Type B pancreatic cell (in vitro differentiated cells): ENCODE measurements around the gene DMXL2. TPM values are rescaled to one million over a fixed set of nuclear protein-coding genes. Genes with fewer than 3 reads are reported as not detected.

Experiments used
- DNase-seq: peaks from one replicate; pipeline ENCODE4 v3.0.0; 2021; ENCODE audit warnings: mixed read lengths; ENCODE audit not compliant: unreplicated experiment; ENCODE audit errors: extremely low spot score
- H3K27ac Mint-ChIP-seq: 2 replicates; pipeline ENCODE4 v1.8.0; 2021; ENCODE audit warnings: mild to moderate bottlenecking, mixed read lengths
- H3K27me3 Mint-ChIP-seq: 2 replicates; pipeline ENCODE4 v1.8.0; 2021; ENCODE audit warnings: mixed read lengths
- H3K36me3 Mint-ChIP-seq: 2 replicates; pipeline ENCODE4 v1.8.0; 2021; ENCODE audit warnings: mixed read lengths
- H3K4me1 Mint-ChIP-seq: one replicate; pipeline ENCODE4 v1.8.0; 2021; ENCODE audit warnings: mixed read lengths; ENCODE audit not compliant: unreplicated experiment
- H3K4me3 Mint-ChIP-seq: 2 replicates; pipeline ENCODE4 v1.8.0; 2021; ENCODE audit warnings: mild to moderate bottlenecking, mixed read lengths
- H3K9me3 Mint-ChIP-seq: 2 replicates; pipeline ENCODE4 v1.8.0; 2021; ENCODE audit warnings: mixed read lengths
- total RNA-seq: library from RNA; stranded (reverse); gene quantifications from 2 replicates; pipeline ENCODE4 v1.2.1, GENCODE V29; 2021; ENCODE audit warnings: low replicate concordance
- TF ChIP-seq, protein P1 (sequence below): fragments of 200-600 bp; sonication (generic); conservative IDR thresholded peaks from 2 replicates; pipeline ENCODE4 v1.5.0; 2021; ENCODE audit warnings: antibody characterized with exemption, mild to moderate bottlenecking

DMXL2 gene
- total RNA-seq, 1 donor from 2014 or later, result 34.3 TPM

DNA sequence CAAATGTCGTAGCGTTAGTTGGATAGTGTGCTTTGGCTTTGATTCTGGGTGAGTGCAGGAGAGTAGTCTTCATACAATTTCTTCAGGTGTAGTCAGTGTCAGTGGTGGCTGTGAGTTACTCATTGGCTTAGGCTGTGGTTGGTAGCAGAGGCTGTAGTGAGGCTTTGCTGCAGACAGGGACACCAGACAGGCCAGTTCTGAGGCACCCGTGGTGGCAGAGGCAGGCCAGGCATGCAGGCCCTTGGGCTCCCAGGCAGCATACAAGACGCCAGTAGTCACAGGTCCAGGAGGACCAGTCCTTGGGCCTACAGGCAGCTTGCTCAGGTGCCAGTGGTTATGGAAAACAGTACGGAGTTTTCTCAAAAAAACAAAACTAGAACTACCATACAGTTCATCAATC is 61.3 kb downstream of the DMXL2 start:
- H3K4me1 Mint-ChIP-seq, result no peaks in the 10 kb centered on the region
- H3K9me3 Mint-ChIP-seq, result no peaks in the 10 kb centered on the region
- no peaks in the 10 kb centered on the region for H3K36me3 Mint-ChIP-seq
- no peaks in the 10 kb centered on the region for H3K27me3 Mint-ChIP-seq
- no peak overlapping the region for H3K4me3 Mint-ChIP-seq
- DNase-seq, result no peak
- TF ChIP-seq, protein P1, sequence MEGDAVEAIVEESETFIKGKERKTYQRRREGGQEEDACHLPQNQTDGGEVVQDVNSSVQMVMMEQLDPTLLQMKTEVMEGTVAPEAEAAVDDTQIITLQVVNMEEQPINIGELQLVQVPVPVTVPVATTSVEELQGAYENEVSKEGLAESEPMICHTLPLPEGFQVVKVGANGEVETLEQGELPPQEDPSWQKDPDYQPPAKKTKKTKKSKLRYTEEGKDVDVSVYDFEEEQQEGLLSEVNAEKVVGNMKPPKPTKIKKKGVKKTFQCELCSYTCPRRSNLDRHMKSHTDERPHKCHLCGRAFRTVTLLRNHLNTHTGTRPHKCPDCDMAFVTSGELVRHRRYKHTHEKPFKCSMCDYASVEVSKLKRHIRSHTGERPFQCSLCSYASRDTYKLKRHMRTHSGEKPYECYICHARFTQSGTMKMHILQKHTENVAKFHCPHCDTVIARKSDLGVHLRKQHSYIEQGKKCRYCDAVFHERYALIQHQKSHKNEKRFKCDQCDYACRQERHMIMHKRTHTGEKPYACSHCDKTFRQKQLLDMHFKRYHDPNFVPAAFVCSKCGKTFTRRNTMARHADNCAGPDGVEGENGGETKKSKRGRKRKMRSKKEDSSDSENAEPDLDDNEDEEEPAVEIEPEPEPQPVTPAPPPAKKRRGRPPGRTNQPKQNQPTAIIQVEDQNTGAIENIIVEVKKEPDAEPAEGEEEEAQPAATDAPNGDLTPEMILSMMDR, result no peak
- H3K27ac Mint-ChIP-seq, result no peak overlapping the region

DNA sequence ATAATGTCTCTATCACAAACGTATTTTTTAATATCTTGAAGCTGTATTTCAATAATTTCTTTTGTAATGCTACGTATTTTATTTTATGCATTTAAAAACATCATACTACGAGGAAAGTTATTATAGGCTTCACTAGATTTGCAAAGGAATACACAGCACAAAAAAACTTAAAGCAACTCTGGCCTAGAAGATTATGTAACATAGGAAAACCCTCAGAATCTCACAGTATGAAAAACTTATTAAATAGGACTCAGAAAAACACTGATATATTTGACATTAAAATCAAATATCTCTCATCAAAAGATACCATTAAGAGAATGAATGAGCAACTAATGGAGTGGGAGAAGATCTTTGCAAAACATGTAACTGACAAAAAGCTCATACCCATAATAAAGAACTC is 63.7 kb downstream of the DMXL2 start:
- H3K9me3 Mint-ChIP-seq, result no peaks in the 10 kb centered on the region
- TF ChIP-seq, protein P1, result no peak
- H3K4me1 Mint-ChIP-seq, result no peaks in the 10 kb centered on the region
- no peaks in the 10 kb centered on the region for H3K36me3 Mint-ChIP-seq
- DNase-seq, result no peak
- H3K27me3 Mint-ChIP-seq, result no peaks in the 10 kb centered on the region
- no peak overlapping the region for H3K4me3 Mint-ChIP-seq
- H3K27ac Mint-ChIP-seq, result no peak overlapping the region

DNA sequence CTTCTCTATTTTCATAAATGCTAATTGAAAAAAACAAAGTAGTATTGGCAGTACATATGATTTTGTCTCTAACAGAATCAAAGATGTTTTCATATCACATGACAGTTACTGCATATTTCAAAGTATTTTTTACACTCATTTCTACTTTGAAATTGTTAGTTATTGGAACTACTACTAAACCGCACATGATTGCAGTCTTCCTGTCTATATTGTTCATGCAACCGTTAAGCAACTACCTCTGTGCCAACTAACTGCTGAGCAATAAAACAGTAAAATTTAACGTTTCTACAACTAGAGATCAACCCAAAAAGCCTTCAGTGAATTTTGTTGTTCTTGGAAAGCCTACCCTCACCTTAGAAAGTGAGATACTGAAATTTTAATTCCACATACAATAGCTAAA is 64.2 kb downstream of the DMXL2 start:
- TF ChIP-seq, protein P1, result no peak
- H3K36me3 Mint-ChIP-seq, result no peaks in the 10 kb centered on the region

DNA sequence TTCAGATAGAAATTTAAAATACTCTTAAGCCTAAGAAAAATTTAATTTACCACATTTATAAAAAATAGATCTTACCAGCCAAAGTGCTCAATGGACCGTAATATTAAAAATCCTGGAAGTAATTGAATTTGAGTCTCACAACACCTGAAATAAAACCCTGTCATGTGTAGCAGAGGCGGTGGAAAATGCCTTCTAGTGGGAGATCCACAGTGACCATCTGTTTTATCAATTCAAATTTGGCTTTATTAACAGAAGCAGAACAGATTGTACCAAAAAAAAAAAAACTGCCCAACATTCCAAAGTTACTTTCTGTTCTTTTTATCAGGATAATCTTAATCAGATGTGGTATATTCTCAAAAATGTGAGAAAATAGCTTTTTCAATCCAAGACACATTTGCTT is 71.7 kb downstream of the DMXL2 start:
- Mint-ChIP-seq H3K36me3 (peaks cover 5% of the 10 kb centered on the region), H3K27ac (no peak overlapping the region), H3K4me1 (no peaks in the 10 kb centered on the region), H3K9me3 (no peaks in the 10 kb centered on the region), H3K4me3 (no peak overlapping the region), H3K27me3 (no peaks in the 10 kb centered on the region)
- DNase-seq, result no peak
- TF ChIP-seq, protein P1, result no peak

More for the DNA sequence above, 64.2 kb downstream of the DMXL2 start:
- Mint-ChIP-seq H3K4me1 (no peaks in the 10 kb centered on the region), H3K9me3 (no peaks in the 10 kb centered on the region), H3K27me3 (no peaks in the 10 kb centered on the region), H3K4me3 (no peak overlapping the region), H3K27ac (no peak overlapping the region)
- DNase-seq, result no peak

DNA sequence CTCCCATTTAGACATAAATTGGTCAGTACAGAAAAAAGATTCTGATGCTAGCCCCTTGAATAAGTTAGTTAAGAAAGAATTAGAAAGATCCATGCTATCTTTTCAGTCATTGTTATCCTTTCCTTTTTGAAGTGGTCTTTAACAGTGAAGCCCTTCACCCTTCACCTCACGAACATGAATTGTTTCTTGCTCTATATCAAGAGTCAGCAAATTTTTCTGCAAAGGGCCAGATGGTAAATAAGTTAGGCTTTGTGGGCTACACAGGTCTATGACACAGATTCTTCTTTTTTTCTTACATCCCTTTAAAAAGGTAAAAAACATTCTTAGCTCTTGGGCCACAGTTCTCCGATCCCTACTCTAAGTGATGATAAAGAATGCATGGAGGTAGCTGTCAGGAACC is 74.9 kb downstream of the DMXL2 start:
- Mint-ChIP-seq H3K9me3 (no peaks in the 10 kb centered on the region), H3K27ac (no peak overlapping the region), H3K4me1 (no peaks in the 10 kb centered on the region), H3K27me3 (no peaks in the 10 kb centered on the region), H3K4me3 (no peak overlapping the region), H3K36me3 (peaks cover 5% of the 10 kb centered on the region)
- no peak for DNase-seq
- TF ChIP-seq, protein P1, result no peak

DNA sequence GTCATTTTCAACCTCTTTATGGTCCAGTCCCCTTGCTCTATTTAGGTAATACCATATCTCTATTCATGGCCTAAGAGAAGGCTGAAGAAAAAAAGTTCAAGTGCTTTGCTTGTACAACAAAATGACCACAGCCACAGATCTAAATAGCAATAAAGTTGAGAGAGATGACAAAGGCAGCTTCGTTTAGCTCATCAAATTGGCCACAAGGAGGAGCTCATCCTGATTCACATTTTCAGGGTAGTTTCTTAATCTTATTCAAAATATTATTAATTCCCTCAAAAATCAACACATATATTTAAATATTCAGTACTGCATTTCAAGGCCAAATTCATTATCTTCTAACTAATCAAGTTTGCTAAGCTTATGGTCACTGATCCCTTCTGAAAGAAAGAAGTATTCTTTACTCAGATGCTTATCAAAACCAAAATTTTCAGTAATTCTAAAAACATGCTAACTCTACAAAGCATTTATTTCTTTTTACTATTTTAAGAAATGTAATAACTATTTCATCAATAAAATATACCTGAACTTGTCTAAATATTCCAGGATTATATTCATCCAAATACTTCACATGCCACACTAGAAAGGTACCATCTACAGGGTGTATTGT is 85.5 kb downstream of the DMXL2 start:
- Mint-ChIP-seq H3K27ac (no peak overlapping the region), H3K36me3 (peaks cover 13% of the 10 kb centered on the region), H3K9me3 (no peaks in the 10 kb centered on the region), H3K27me3 (no peaks in the 10 kb centered on the region), H3K4me1 (no peaks in the 10 kb centered on the region), H3K4me3 (no peak overlapping the region)
- TF ChIP-seq, protein P1, result peak; percentile 75
- no peak for DNase-seq
